GM18951 (cell line): ENCODE measurements around the gene JOSD2.
"Not testable (repeated sequence)": the region's sequence is repeated elsewhere in the genome, so short reads cannot be mapped to it uniquely, and the experiment has no call there.

Experiments
- POLR2A ChIP-seq: IDR thresholded peaks from 4 replicates; pipeline ENCODE4 v1.6.1; 2011; ENCODE audit warnings: mild to moderate bottlenecking; ENCODE audit not compliant: insufficient read length, insufficient read depth; ENCODE audit errors: extremely low read depth
- in situ Hi-C: fragments of 300-500 bp; cut with MboI; formaldehyde crosslinking; loops from one replicate; pipeline ENCODE4 v1.12.0; 2022; ENCODE audit warnings: low sequenced_read_pairs, mixed read lengths, inconsistent platforms; ENCODE audit not compliant: unreplicated experiment

Gene JOSD2

GRCh38 chr19:50478901-50479715 lies 31.9 kb downstream of the JOSD2 start:
- no peak for TF ChIP-seq POLR2A
- in situ Hi-C loops: no loop called here

- in situ Hi-C loops: no loop called here
- no peak for TF ChIP-seq POLR2A
Observed at GRCh38 chr19:50477751-50478515, 33.1 kb downstream of the JOSD2 start.

GRCh38 chr19:50476907-50477238 lies 34.1 kb downstream of the JOSD2 start:
- in situ Hi-C loops: no loop called here
- TF ChIP-seq POLR2A: no peak

- TF ChIP-seq POLR2A: peak; percentile 99
- in situ Hi-C loops: no loop called here
Observed at GRCh38 chr19:50476224-50476906, 34.6 kb downstream of the JOSD2 start, which contains the start of the genes EMC10 and GARIN5A. Gene EMC10, plus strand, starts transcription at chr19:50476507. Its CDS starts 38 bp downstream, at chr19:50476545. Gene GARIN5A, minus strand, starts transcription at chr19:50476848. Its CDS starts 460 bp downstream, at chr19:50476388.

- in situ Hi-C loops: no loop called here
Observed at GRCh38 chr19:50475736-50476223, 35.2 kb downstream of the JOSD2 start.

GRCh38 chr19:50475101-50475568 lies 35.9 kb downstream of the JOSD2 start:
- TF ChIP-seq POLR2A: no peak
- in situ Hi-C loops: no loop called here

More at GRCh38 chr19:50475736-50476223, 35.2 kb downstream of the JOSD2 start:
- no peak for TF ChIP-seq POLR2A

- in situ Hi-C loops: not testable (repeated sequence)
Observed at GRCh38 chr19:50473336-50473735, 37.7 kb downstream of the JOSD2 start.

- in situ Hi-C loops: loop anchor here (10.0 kb wide), 1 partner anchor 94 kb away; the partner anchor contains the start of gene NR1H2
- TF ChIP-seq POLR2A: no peak
Observed at GRCh38 chr19:50468818-50469217, 42.2 kb downstream of the JOSD2 start.

GRCh38 chr19:50467566-50467965 lies 43.4 kb downstream of the JOSD2 start:
- no peak for TF ChIP-seq POLR2A
- in situ Hi-C loops: loop anchor here (10.0 kb wide), 1 partner anchor 93 kb away; the partner anchor contains the start of gene NR1H2

GRCh38 chr19:50466706-50467039 lies 44.3 kb downstream of the JOSD2 start:
- no peak for TF ChIP-seq POLR2A
- in situ Hi-C loops: loop anchor here (10.0 kb wide), 1 partner anchor 92 kb away; the partner anchor contains the start of gene NR1H2

- no peak for TF ChIP-seq POLR2A
- in situ Hi-C loops: loop anchor here (10.0 kb wide), 1 partner anchor 91 kb away; the partner anchor contains the start of gene NR1H2
Observed at GRCh38 chr19:50465986-50466705, 44.8 kb downstream of the JOSD2 start.

GRCh38 chr19:50465000-50465399 lies 46.0 kb downstream of the JOSD2 start:
- no peak for TF ChIP-seq POLR2A
- in situ Hi-C loops: loop anchor here (10.0 kb wide), 1 partner anchor 90 kb away; the partner anchor contains the start of gene NR1H2

- in situ Hi-C loops: loop anchor here (10.0 kb wide), 1 partner anchor 90 kb away; the partner anchor contains the start of gene NR1H2
- no peak for TF ChIP-seq POLR2A
Observed at GRCh38 chr19:50464348-50464747, 46.6 kb downstream of the JOSD2 start.
